Neutrophil (primary cell): ENCODE measurements around the gene CLNK.

Experiments
- H3K27ac ChIP-seq: fragments of 200-600 bp; sonication (generic); 2 replicates; pipeline ENCODE4 v1.5.1; 2016; ENCODE audit warnings: mild to moderate bottlenecking, moderate library complexity
- H3K27me3 ChIP-seq: fragments of 200-600 bp; sonication (generic); 2 replicates; pipeline ENCODE4 v1.6.0; 2016; ENCODE audit warnings: mild to moderate bottlenecking
- H3K36me3 ChIP-seq: fragments of 200-600 bp; sonication (generic); 2 replicates; pipeline ENCODE4 v1.5.1; 2017
- H3K4me1 ChIP-seq, 2 experiments: fragments of 200-600 bp in 1 of 2; sonication (generic) in 1 of 2; 1 replicate in 1 of 2; 2 replicates in 1 of 2; pipeline versions ENCODE4 v1.5.1 to v1.6.1; 2013 to 2016; ENCODE audit warnings: low read depth in 1 of 2, low read length in 1 of 2, mild to moderate bottlenecking in 1 of 2, moderate library complexity in 1 of 2; ENCODE audit not compliant: control insufficient read depth in 1 of 2, insufficient read depth in 1 of 2
- H3K4me3 ChIP-seq, 2 experiments: fragments of 200-600 bp in 1 of 2; sonication (generic) in 1 of 2; 1 replicate in 1 of 2; 2 replicates in 1 of 2; pipeline ENCODE4 v1.5.1; 2013 to 2016; ENCODE audit warnings: low read depth in 1 of 2, low read length in 1 of 2, mild to moderate bottlenecking in 1 of 2, moderate library complexity in 1 of 2
- H3K9me3 ChIP-seq: fragments of 200-600 bp; sonication (generic); 2 replicates; pipeline ENCODE4 v1.5.1; 2016
- CTCF ChIP-seq: fragments of 200-600 bp; sonication (generic); IDR thresholded peaks from 2 replicates; pipeline ENCODE4 v1.5.1; 2016; ENCODE audit warnings: antibody characterized with exemption

CLNK gene

GRCh38 chr4:10684631-10685030, at the start of gene CLNK:
TSS of gene CLNK (minus strand) at chr4:10684768. CDS start at chr4:10667869, 16,899 bp downstream.
- no peaks in the 10 kb centered on the region for H3K9me3 ChIP-seq
- peaks cover 7 to 24% of the 10 kb centered on the region in 2 experiments for H3K4me1 ChIP-seq
- H3K4me3 ChIP-seq = no peak within 1 kb of the TSS
- no peak for TF ChIP-seq CTCF
- H3K36me3 ChIP-seq = no peaks in the 10 kb centered on the region
- H3K27ac ChIP-seq = peak within 1 kb of the TSS; percentile 45
- no peaks in the 10 kb centered on the region for H3K27me3 ChIP-seq

- Histone ChIP-seq H3K27me3 (no peaks in the 10 kb centered on the region), H3K36me3 (no peaks in the 10 kb centered on the region), H3K4me1 (no peaks in the 10 kb centered on the region), H3K4me3 (no peak overlapping the region), H3K27ac (no peak overlapping the region), H3K9me3 (no peaks in the 10 kb centered on the region)
- no peak for TF ChIP-seq CTCF
These were observed 49.0 kb upstream of the CLNK start for GRCh38 chr4:10733481-10734062.

- H3K27ac ChIP-seq = no peak overlapping the region
- H3K36me3 ChIP-seq = no peaks in the 10 kb centered on the region
- no peak for TF ChIP-seq CTCF
- no peaks in the 10 kb centered on the region for H3K9me3 ChIP-seq
- no peaks in the 10 kb centered on the region for H3K27me3 ChIP-seq
- H3K4me1 ChIP-seq = no peaks in the 10 kb centered on the region
- no peak overlapping the region for H3K4me3 ChIP-seq
These were observed 48.4 kb upstream of the CLNK start for GRCh38 chr4:10732914-10733415.

GRCh38 chr4:10732235-10732913, 47.8 kb upstream of the CLNK start:
- no peak overlapping the region for H3K27ac ChIP-seq
- no peaks in the 10 kb centered on the region for H3K9me3 ChIP-seq
- no peaks in the 10 kb centered on the region for H3K4me1 ChIP-seq
- H3K4me3 ChIP-seq = no peak overlapping the region
- TF ChIP-seq CTCF = no peak
- no peaks in the 10 kb centered on the region for H3K27me3 ChIP-seq
- H3K36me3 ChIP-seq = no peaks in the 10 kb centered on the region

- Histone ChIP-seq H3K4me1 (no peaks in the 10 kb centered on the region), H3K9me3 (no peaks in the 10 kb centered on the region), H3K4me3 (no peak overlapping the region), H3K27me3 (no peaks in the 10 kb centered on the region), H3K36me3 (no peaks in the 10 kb centered on the region), H3K27ac (no peak overlapping the region)
- no peak for TF ChIP-seq CTCF
These were observed 47.1 kb upstream of the CLNK start for GRCh38 chr4:10731690-10732089.
